CD4-positive, alpha-beta memory T cell (primary cell): ENCODE data around the gene TLN1. TPM values are rescaled to one million over a fixed set of nuclear protein-coding genes. Genes with fewer than 3 reads are reported as not detected.

ENCODE experiments used
- CTCF ChIA-PET: fragments of 350-600 bp; sonication (Branson Sonifier 250); formaldehyde crosslinking; loops from one replicate; lab custom pipeline; 2021; ENCODE audit warnings: inconsistent platforms; ENCODE audit not compliant: partially characterized antibody; lab: Charles Lee
- POLR2A ChIA-PET: fragments of 350-600 bp; sonication (Branson Sonifier 250); formaldehyde crosslinking; loops from one replicate; lab custom pipeline; 2021; ENCODE audit not compliant: partially characterized antibody; lab: Charles Lee
- DNase-seq, 5 donors: peaks; one replicate each; pipeline versions ENCODE4 v3.0.0 to v3.0.0-alpha.2; 2020 to 2022; ENCODE audit warnings: mixed read lengths in 1 of 5
- H3K27ac ChIP-seq: one replicate; pipeline ENCODE4 v1.7.0; 2013; ENCODE audit warnings: low read depth, low read length
- H3K27me3 ChIP-seq: 2 replicates; pipeline ENCODE4 v1.7.0; 2013; ENCODE audit warnings: mild to moderate bottlenecking, low read length, moderate library complexity; ENCODE audit not compliant: insufficient read depth
- H3K36me3 ChIP-seq: 2 replicates; pipeline ENCODE4 v1.7.0; 2013; ENCODE audit warnings: mild to moderate bottlenecking, low read length, moderate library complexity; ENCODE audit not compliant: insufficient read depth
- H3K4me1 ChIP-seq: 2 replicates; pipeline ENCODE4 v1.7.0; 2013; ENCODE audit warnings: mild to moderate bottlenecking, low read length, moderate library complexity; ENCODE audit not compliant: insufficient read depth
- H3K4me3 ChIP-seq, 2 donors: one replicate each; pipeline ENCODE4 v1.7.0; 2013; ENCODE audit warnings: low read length in 2 of 2, mild to moderate bottlenecking in 1 of 2
- H3K9me3 ChIP-seq, 2 donors: one replicate each; pipeline ENCODE4 v1.7.0; 2013; ENCODE audit warnings: low read length in 2 of 2, control low read depth in 1 of 2; ENCODE audit not compliant: control insufficient read depth in 1 of 2
- H3K27ac Mint-ChIP-seq, 7 donors: one replicate each; pipeline ENCODE4 v1.8.0; 2020 to 2021; ENCODE audit warnings: mixed read lengths in 7 of 7, mild to moderate bottlenecking in 6 of 7, inconsistent platforms in 3 of 7, moderate library complexity in 3 of 7
- H3K27me3 Mint-ChIP-seq, 2 donors: one replicate each; pipeline ENCODE4 v1.8.0; 2020 to 2021; ENCODE audit warnings: mixed read lengths in 2 of 2
- H3K36me3 Mint-ChIP-seq, 2 donors: one replicate each; pipeline ENCODE4 v1.8.0; 2020 to 2021; ENCODE audit warnings: mixed read lengths in 2 of 2, inconsistent platforms in 1 of 2, mild to moderate bottlenecking in 1 of 2
- H3K4me1 Mint-ChIP-seq, 4 donors: one replicate each; pipeline ENCODE4 v1.8.0; 2020 to 2021; ENCODE audit warnings: mixed read lengths in 4 of 4, mild to moderate bottlenecking in 1 of 4
- H3K4me3 Mint-ChIP-seq, 8 donors: one replicate each; pipeline ENCODE4 v1.8.0; 2020 to 2021; ENCODE audit warnings: mixed read lengths in 8 of 8, mild to moderate bottlenecking in 7 of 8, moderate library complexity in 6 of 8, inconsistent platforms in 3 of 8
- H3K9me3 Mint-ChIP-seq, 8 donors: one replicate each; pipeline ENCODE4 v1.8.0; 2020 to 2021; ENCODE audit warnings: mixed read lengths in 8 of 8, mild to moderate bottlenecking in 5 of 8, inconsistent platforms in 3 of 8, moderate library complexity in 1 of 8
- intact Hi-C: fragments of 100-400 bp; cut with micrococcal nuclease; formaldehyde crosslinking; loops from one replicate; pipeline ENCODE4 v1.15.1; 2023
- polyA plus RNA-seq, 2 donors: library from polyadenylated mRNA; unstranded; fragments of 300-500 nt; fragmentation: Illumina TruSeq; gene quantifications; one replicate each; pipeline ENCODE4 v1.2.3, GENCODE V29; 2021
- total RNA-seq, 2 experiments: library from RNA; stranded (reverse); gene quantifications; one replicate each; pipeline ENCODE4 v1.2.3, GENCODE V29; 2021

The TLN1 gene
- total and polyA plus RNA-seq, 4 experiments from 2014 or later = 13.7 to 316 (median 215) TPM

DNA sequence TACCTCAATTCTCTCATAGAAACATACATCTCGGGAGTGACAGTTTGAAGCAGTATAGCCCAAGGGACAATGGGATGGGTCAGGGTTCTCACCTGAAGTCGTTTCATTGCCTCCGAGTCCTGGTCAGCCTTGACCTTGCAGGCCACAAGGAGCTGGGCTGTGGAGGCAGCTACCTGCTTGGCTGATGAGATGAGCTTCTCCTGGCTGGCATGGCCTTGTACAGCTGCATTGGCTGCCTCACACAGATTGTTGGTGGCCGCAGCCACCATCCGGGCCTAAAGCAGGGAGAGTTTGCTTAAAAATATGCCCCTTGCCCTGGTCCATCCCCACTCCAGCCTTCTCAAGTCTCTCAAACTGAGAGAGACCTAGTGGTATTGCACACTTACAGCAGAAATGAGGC, 33.8 kb downstream of the TLN1 start:
- no peak for DNase-seq
- Mint-ChIP-seq H3K36me3 (peaks cover 7 to 25% of the 10 kb centered on the region in 2 donors), H3K4me1 (peaks cover 4 to 10% (median 8%) of the 10 kb centered on the region in 4 donors), H3K9me3 (no peaks in the 10 kb centered on the region), H3K27ac (no peak overlapping the region), H3K4me3 (no peak overlapping the region), H3K27me3 (no peaks in the 10 kb centered on the region)
- H3K9me3 ChIP-seq = no peaks in the 10 kb centered on the region
- H3K27me3 ChIP-seq = no peaks in the 10 kb centered on the region
- no peak overlapping the region for H3K27ac ChIP-seq
- intact Hi-C loops = no loop called here
- no peak overlapping the region for H3K4me3 ChIP-seq
- ChIA-PET CTCF (interaction anchor here (1.8 to 16.3 kb wide), 14 partner anchors 10 to 94 kb away, joined by 5 to 339 read pairs (median 35); partner anchors contain the start of genes ARHGEF39, CCDC107, CREB3 and MSMP), POLR2A (interaction anchor here (3.4 to 12.0 kb wide), 4 partner anchors 11 to 50 kb away, joined by 13 to 160 read pairs (median 96); partner anchors contain the start of genes ARHGEF39, CCDC107, CREB3 and RMRP)
- H3K4me1 ChIP-seq = peaks cover 9% of the 10 kb centered on the region
- peaks cover 62% of the 10 kb centered on the region for H3K36me3 ChIP-seq

DNA sequence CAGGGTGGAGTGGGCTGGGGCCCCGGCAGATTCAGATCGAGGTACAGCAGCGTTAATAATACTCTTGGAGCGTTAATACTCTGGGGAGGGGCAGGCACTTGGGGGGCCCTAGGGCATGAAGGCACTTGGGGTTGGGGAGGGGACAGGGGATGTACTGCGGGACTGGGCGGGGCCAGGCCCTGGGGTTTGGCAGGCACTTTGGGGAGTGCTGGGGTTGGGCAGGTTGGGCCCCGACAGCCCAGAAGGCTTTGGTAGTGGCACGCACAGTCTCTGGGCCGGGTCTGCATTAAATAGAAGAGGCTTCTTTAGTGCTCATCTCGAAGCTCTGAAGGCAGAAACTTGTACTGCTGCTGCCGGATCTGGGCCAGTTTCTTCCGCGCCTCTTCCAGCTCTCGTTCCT, 34.5 kb downstream of the TLN1 start:
- H3K27ac Mint-ChIP-seq = peak overlapping the region in 2 of 7 donors; percentile 35 to 53
- POLR2A ChIA-PET = interaction anchor here (1.1 to 12.0 kb wide), 7 partner anchors 10 to 210 kb away, joined by 3 to 160 read pairs (median 13); partner anchors contain the start of genes ARHGEF39, CCDC107, CREB3 and RMRP
- DNase-seq = no peak
- CTCF ChIA-PET = interaction anchor here (0.5 to 16.3 kb wide), 24 partner anchors 9 to 109 kb away, joined by 3 to 339 read pairs (median 20); partner anchors contain the start of genes ARHGEF39, CCDC107, CREB3 and GBA2
- Histone ChIP-seq H3K4me3 (no peak overlapping the region), H3K4me1 (peaks cover 9% of the 10 kb centered on the region), H3K27ac (no peak overlapping the region), H3K36me3 (peaks cover 55% of the 10 kb centered on the region), H3K27me3 (no peaks in the 10 kb centered on the region), H3K9me3 (no peaks in the 10 kb centered on the region)
- peaks cover 0 to 19% of the 10 kb centered on the region in 2 donors for H3K36me3 Mint-ChIP-seq
- H3K27me3 Mint-ChIP-seq = no peaks in the 10 kb centered on the region
- H3K9me3 Mint-ChIP-seq = no peaks in the 10 kb centered on the region
- intact Hi-C loops = loop anchor here (2.0 kb wide), 2 partner anchors 31 to 81 kb away; no protein-coding TSS in a partner anchor
- peaks cover 4 to 10% (median 8%) of the 10 kb centered on the region in 4 donors for H3K4me1 Mint-ChIP-seq
- H3K4me3 Mint-ChIP-seq = no peak overlapping the region

DNA sequence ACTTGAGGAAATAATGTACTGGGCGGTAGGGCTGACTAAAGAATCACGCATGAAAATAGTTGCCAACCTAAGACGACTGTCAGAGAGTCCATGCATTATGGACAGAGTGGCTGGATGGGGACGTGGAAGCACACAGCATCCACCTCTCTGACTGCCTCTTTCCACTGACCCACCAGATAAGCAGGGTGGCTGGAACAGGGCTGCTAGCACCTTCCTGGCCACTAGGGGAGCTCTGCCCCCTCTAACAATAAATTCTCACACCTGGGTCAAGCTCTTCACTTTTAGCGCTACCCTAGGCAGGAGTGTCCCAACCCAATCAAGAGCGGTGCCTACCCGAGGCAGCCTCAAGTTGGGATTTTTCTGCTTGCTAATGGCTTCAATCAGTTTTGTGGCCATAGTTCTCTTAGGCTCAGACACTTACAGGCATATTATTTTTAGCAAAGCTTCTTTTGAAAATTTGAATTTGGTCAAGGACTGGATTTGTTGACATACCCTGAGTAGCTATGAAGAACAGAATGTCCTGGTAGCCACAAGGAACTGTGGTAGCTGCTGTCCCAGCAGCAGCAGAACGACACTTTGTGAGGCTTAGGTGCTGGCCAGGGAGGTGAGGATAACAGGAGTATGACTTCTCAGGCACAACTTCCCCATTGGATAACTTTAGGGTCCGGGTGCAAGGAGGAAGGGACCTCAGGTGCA, 35.3 kb downstream of the TLN1 start:
- no peak overlapping the region for H3K4me3 ChIP-seq
- H3K4me1 ChIP-seq = peaks cover 9% of the 10 kb centered on the region
- Mint-ChIP-seq H3K4me1 (peaks cover 7 to 15% (median 12%) of the 10 kb centered on the region in 4 donors), H3K9me3 (no peaks in the 10 kb centered on the region), H3K4me3 (no peak overlapping the region), H3K27ac (peak overlapping the region; percentile 35 to 89 (median 79)), H3K36me3 (peaks cover 0 to 19% of the 10 kb centered on the region in 2 donors), H3K27me3 (no peaks in the 10 kb centered on the region)
- ChIA-PET POLR2A (interaction anchor here (0.8 to 12.0 kb wide), 14 partner anchors 9 to 210 kb away, joined by 3 to 160 read pairs (median 5); partner anchors contain the start of genes ARHGEF39, CCDC107, CD72 and CREB3), CTCF (interaction anchor here (0.5 to 16.3 kb wide), 42 partner anchors 9 to 216 kb away, joined by 3 to 339 read pairs (median 8); partner anchors contain the start of genes ARHGEF39, CA9, CCDC107 and CREB3)
- H3K27me3 ChIP-seq = no peaks in the 10 kb centered on the region
- H3K9me3 ChIP-seq = no peaks in the 10 kb centered on the region
- peaks cover 49% of the 10 kb centered on the region for H3K36me3 ChIP-seq
- DNase-seq = peak in 4 of 5 donors; percentile 42 to 61 (median 52)
- intact Hi-C loops = loop anchor here (1.0 to 2.0 kb wide), 5 partner anchors 32 to 92 kb away; partner anchors contain the start of genes CCDC107 and RMRP
- no peak overlapping the region for H3K27ac ChIP-seq

DNA sequence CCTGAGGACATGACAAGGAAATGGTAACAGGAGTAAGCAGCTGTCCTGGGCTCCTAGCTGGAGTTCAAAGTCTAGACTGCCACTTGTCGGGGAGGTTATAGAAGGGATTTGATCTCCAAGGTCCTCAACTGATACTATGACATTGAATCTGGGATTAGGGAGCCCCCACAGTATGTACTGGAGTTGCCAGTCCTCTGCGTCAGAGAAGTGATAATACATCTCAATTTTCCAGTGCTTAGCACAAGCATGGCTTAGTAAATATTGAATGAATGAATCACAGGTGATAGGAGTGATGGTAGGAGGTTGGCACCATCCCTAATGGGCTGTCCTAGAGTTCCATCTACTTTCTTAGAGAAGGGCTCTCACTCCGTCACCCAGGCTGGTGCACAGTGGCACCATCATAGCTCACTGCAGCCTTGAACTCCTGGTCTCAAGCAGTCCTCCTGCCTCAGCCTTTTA, 36.0 kb downstream of the TLN1 start:
- POLR2A ChIA-PET = interaction anchor here (0.9 to 12.0 kb wide), 12 partner anchors 8 to 209 kb away, joined by 3 to 160 read pairs (median 6); partner anchors contain the start of genes ARHGEF39, CCDC107, CD72 and CREB3
- Mint-ChIP-seq H3K9me3 (no peaks in the 10 kb centered on the region), H3K4me3 (no peak overlapping the region), H3K27me3 (no peaks in the 10 kb centered on the region), H3K27ac (peak overlapping the region in 3 of 7 donors; percentile 35 to 89 (median 83)), H3K36me3 (peaks cover 0 to 19% of the 10 kb centered on the region in 2 donors), H3K4me1 (peaks cover 7 to 22% (median 16%) of the 10 kb centered on the region in 4 donors)
- CTCF ChIA-PET = interaction anchor here (0.6 to 16.3 kb wide), 38 partner anchors 8 to 323 kb away, joined by 3 to 339 read pairs (median 13); partner anchors contain the start of genes ARHGEF39, CA9, CCDC107 and CREB3
- no peak for DNase-seq
- Histone ChIP-seq H3K4me1 (peaks cover 15% of the 10 kb centered on the region), H3K36me3 (peaks cover 42% of the 10 kb centered on the region), H3K4me3 (no peak overlapping the region), H3K27me3 (no peaks in the 10 kb centered on the region), H3K27ac (no peak overlapping the region), H3K9me3 (no peaks in the 10 kb centered on the region)
- intact Hi-C loops = loop anchor here (1.0 to 2.0 kb wide), 5 partner anchors 33 to 92 kb away; partner anchors contain the start of genes CCDC107 and RMRP

DNA sequence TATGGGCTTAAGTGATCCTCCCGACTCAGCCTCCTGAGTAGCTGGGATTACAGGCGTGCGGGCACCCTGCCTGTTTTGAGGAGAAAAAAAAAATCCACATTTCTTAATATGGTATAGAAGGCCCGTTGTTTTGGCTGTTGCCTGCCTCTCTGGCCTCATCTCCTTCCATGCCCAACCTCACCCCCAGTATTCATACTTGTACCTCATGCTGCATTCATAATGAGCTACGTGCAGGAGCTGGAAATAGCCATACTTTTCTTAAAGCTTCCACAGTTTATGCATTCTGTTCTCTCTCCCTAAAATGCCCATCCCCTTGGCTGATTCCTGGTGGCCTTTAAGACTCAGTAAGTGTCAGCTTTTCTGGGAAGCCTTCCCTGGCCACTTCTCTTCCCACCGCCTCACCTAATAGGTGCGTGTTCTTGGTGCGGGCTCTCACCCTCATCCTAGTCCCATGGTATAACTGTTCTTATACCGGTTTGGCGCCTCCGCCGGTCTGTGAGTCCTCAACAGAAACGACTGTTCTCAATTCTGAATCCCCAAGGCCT, 40.2 kb downstream of the TLN1 start:
- Histone ChIP-seq H3K4me3 (no peak overlapping the region), H3K4me1 (peaks cover 15% of the 10 kb centered on the region), H3K27me3 (no peaks in the 10 kb centered on the region), H3K36me3 (peaks cover under 1% of the 10 kb centered on the region), H3K27ac (no peak overlapping the region), H3K9me3 (no peaks in the 10 kb centered on the region)
- no peaks in the 10 kb centered on the region for H3K27me3 Mint-ChIP-seq
- DNase-seq = no peak
- ChIA-PET CTCF (interaction anchor here (0.6 to 16.3 kb wide), 9 partner anchors 9 to 190 kb away, joined by 3 to 339 read pairs (median 4); partner anchors contain the start of genes ARHGEF39, CCDC107, CREB3 and RMRP), POLR2A (interaction anchor here (0.5 to 12.0 kb wide), 10 partner anchors 8 to 86 kb away, joined by 3 to 160 read pairs (median 5); partner anchors contain the start of genes ARHGEF39, CCDC107, CREB3 and RMRP)
- intact Hi-C loops = no loop called here
- H3K4me1 Mint-ChIP-seq = peaks cover 11 to 40% (median 22%) of the 10 kb centered on the region in 4 donors
- peak overlapping the region; percentile 55 to 92 (median 81) for H3K27ac Mint-ChIP-seq
- H3K4me3 Mint-ChIP-seq = peak overlapping the region; percentile 82 to 90 (median 88)
- no peaks in the 10 kb centered on the region for H3K9me3 Mint-ChIP-seq
- H3K36me3 Mint-ChIP-seq = peaks cover 0 to 5% of the 10 kb centered on the region in 2 donors

DNA sequence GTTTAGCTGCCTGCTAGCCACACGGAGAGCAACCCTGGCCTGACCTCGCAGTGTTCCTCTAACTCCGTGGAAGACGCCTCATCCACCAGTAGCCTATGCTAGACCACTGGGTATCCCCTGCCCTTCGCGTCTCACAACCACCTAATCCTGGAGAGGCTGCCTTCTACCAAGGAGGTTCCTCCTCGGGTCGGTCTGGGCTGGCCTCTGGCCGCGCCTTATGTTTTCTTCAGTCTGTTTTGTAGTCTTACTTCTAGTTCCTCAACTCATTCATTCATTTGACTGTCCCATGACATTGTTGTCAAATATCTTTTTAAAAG, 40.7 kb downstream of the TLN1 start:
- ChIA-PET CTCF (interaction anchor here (0.6 to 16.3 kb wide), 5 partner anchors 16 to 191 kb away, joined by 3 to 339 read pairs (median 6); partner anchors contain the start of genes ARHGEF39, CCDC107, RMRP and SIT1), POLR2A (interaction anchor here (0.5 to 12.0 kb wide), 10 partner anchors 7 to 86 kb away, joined by 3 to 160 read pairs (median 5); partner anchors contain the start of genes ARHGEF39, CCDC107, CREB3 and RMRP)
- H3K9me3 ChIP-seq = no peaks in the 10 kb centered on the region
- intact Hi-C loops = no loop called here
- no peaks in the 10 kb centered on the region for H3K27me3 Mint-ChIP-seq
- no peaks in the 10 kb centered on the region for H3K27me3 ChIP-seq
- H3K4me1 Mint-ChIP-seq = peaks cover 6 to 35% (median 17%) of the 10 kb centered on the region in 4 donors
- peak overlapping the region; percentile 59 for H3K27ac ChIP-seq
- H3K4me1 ChIP-seq = peaks cover 9% of the 10 kb centered on the region
- H3K36me3 Mint-ChIP-seq = peaks cover 0 to under 1% of the 10 kb centered on the region in 2 donors
- H3K9me3 Mint-ChIP-seq = no peaks in the 10 kb centered on the region
- peak overlapping the region in 1 of 2 donors; percentile 58 for H3K4me3 ChIP-seq
- no peak for DNase-seq
- peak overlapping the region; percentile 82 to 90 (median 88) for H3K4me3 Mint-ChIP-seq
- no peaks in the 10 kb centered on the region for H3K36me3 ChIP-seq
- H3K27ac Mint-ChIP-seq = peak overlapping the region; percentile 70 to 92 (median 81)
